Measurements from ENCODE around the gene ASIC3. TPM values are rescaled to one million over a fixed set of nuclear protein-coding genes. Genes with fewer than 3 reads are reported as not detected.
A peak's percentile ranks its signal among the peaks of the same experiment; 100 is the strongest.

Gene ASIC3
- total RNA-seq, 2 donors from 2014 or later, result 1.1 to 1.2 TPM

GRCh38 chr7:151061213-151062110 is 13.1 kb downstream of the ASIC3 start:
- H3K4me3 ChIP-seq, result peak overlapping the region in 1 of 2 donors; percentile 85
- TF ChIP-seq CTCF (IDR thresholded peaks at IDR 0.05), result no peak
- H3K4me1 ChIP-seq, result peaks cover 0 to 62% of the 10 kb centered on the region in 2 donors
- DNase-seq (ENCODE audit: low spot score), result no peak
- H3K27me3 ChIP-seq, result no peaks in the 10 kb centered on the region
- peaks cover 24% of the 10 kb centered on the region for H3K36me3 ChIP-seq
- peak overlapping the region; percentile 94 to 97 for H3K27ac ChIP-seq
- H3K9me3 ChIP-seq, result no peaks in the 10 kb centered on the region

GRCh38 chr7:151062111-151062398 is 13.7 kb downstream of the ASIC3 start:
- H3K4me1 ChIP-seq, result peaks cover 0 to 56% of the 10 kb centered on the region in 2 donors
- H3K9me3 ChIP-seq, result no peaks in the 10 kb centered on the region
- no peak for TF ChIP-seq CTCF (IDR thresholded peaks at IDR 0.05)
- peaks cover 30% of the 10 kb centered on the region for H3K36me3 ChIP-seq
- no peak overlapping the region for H3K4me3 ChIP-seq
- no peaks in the 10 kb centered on the region for H3K27me3 ChIP-seq
- no peak for DNase-seq (ENCODE audit: low spot score)
- H3K27ac ChIP-seq, result peak overlapping the region; percentile 94 to 97

GRCh38 chr7:151062399-151063211 is 14.3 kb downstream of the ASIC3 start:
- Histone ChIP-seq H3K36me3 (peaks cover 35% of the 10 kb centered on the region), H3K4me1 (peaks cover 0 to 51% of the 10 kb centered on the region in 2 donors), H3K27me3 (no peaks in the 10 kb centered on the region), H3K4me3 (peak overlapping the region in 1 of 2 donors; percentile 26), H3K9me3 (no peaks in the 10 kb centered on the region), H3K27ac (peak overlapping the region; percentile 94 to 97)
- DNase-seq (ENCODE audit: low spot score), result no peak
- no peak for TF ChIP-seq CTCF (IDR thresholded peaks at IDR 0.05)

GRCh38 chr7:151063212-151063561 is 14.9 kb downstream of the ASIC3 start:
- Histone ChIP-seq H3K4me3 (peak overlapping the region in 1 of 2 donors; percentile 26), H3K27me3 (no peaks in the 10 kb centered on the region), H3K9me3 (no peaks in the 10 kb centered on the region), H3K4me1 (peaks cover 0 to 50% of the 10 kb centered on the region in 2 donors), H3K27ac (peak overlapping the region; percentile 94 to 97), H3K36me3 (peaks cover 41% of the 10 kb centered on the region)
- no peak for TF ChIP-seq CTCF (IDR thresholded peaks at IDR 0.05)
- DNase-seq (ENCODE audit: low spot score), result no peak

GRCh38 chr7:151064454-151064853 is 16.1 kb downstream of the ASIC3 start:
- H3K36me3 ChIP-seq, result peaks cover 54% of the 10 kb centered on the region
- DNase-seq (ENCODE audit: low spot score), result no peak
- H3K4me3 ChIP-seq, result no peak overlapping the region
- no peaks in the 10 kb centered on the region for H3K27me3 ChIP-seq
- H3K9me3 ChIP-seq, result no peaks in the 10 kb centered on the region
- no peak for TF ChIP-seq CTCF (IDR thresholded peaks at IDR 0.05)
- H3K27ac ChIP-seq, result no peak overlapping the region
- H3K4me1 ChIP-seq, result peaks cover 0 to 40% of the 10 kb centered on the region in 2 donors

All from right atrium auricular region (tissue), 2 donors.